ENCODE data around the gene BICC1. TPM values are rescaled to one million over a fixed set of nuclear protein-coding genes. Genes with fewer than 3 reads are reported as not detected.
"Not testable (repeated sequence)": the region's sequence is repeated elsewhere in the genome, so short reads cannot be mapped to it uniquely, and the experiment has no call there.

BICC1 gene
- total RNA-seq, 1 experiment from 2014 or later, result not detected

- H2AFZ ChIP-seq (ENCODE audit: low read depth, low read length, poor library complexity, severe bottlenecking), result no peak overlapping the region
- H3K27me3 ChIP-seq (ENCODE audit: insufficient read depth, low read length), result peaks cover 10% of the 10 kb centered on the region; the same call in 1 of the 2 replicates
- DNase-seq (ENCODE audit: low read depth, low spot score) (no peak), ATAC-seq (no peak)
- no peak overlapping the region for H3K4me2 ChIP-seq (ENCODE audit: low read length)
- CTCF ChIA-PET, result no interaction called here
- H3K9me3 ChIP-seq (ENCODE audit: control insufficient read depth in 1 of 2, insufficient read depth in 1 of 2, low read depth in 1 of 2, low read length in 2 of 2), result no peaks in the 10 kb centered on the region
- RAD21 ChIA-PET (ENCODE audit: low non-redundant PET in 1 of 2, low total read pairs in 2 of 2, uncharacterized antibody in 2 of 2, unreplicated experiment in 2 of 2), result no interaction called here
- TF ChIP-seq ATF3 (IDR thresholded peaks at IDR 0.05), result no peak
- no peak for TF ChIP-seq POLR2A (IDR thresholded peaks at IDR 0.05; ENCODE audit: borderline replicate concordance, extremely low read depth, insufficient read depth, insufficient read length)
- TF ChIP-seq CEBPB (IDR thresholded peaks at IDR 0.05; ENCODE audit: low read depth), result no peak
- TF ChIP-seq TCF7L2 (IDR thresholded peaks at IDR 0.05; ENCODE audit: borderline replicate concordance, extremely low read depth, insufficient read depth, insufficient read length), result no peak
- no peak for TF ChIP-seq ZNF274 (IDR thresholded peaks at IDR 0.05; ENCODE audit: low read depth, low read length)
- no peak for TF ChIP-seq EGR1 (IDR thresholded peaks at IDR 0.05; ENCODE audit: low read depth)
- TF ChIP-seq CTCF (IDR thresholded peaks at IDR 0.05 in 2 of 3, conservative IDR thresholded peaks at IDR 0.05 in 1 of 3; ENCODE audit: borderline replicate concordance in 1 of 3, insufficient read depth in 1 of 3, low read depth in 2 of 3, low read length in 2 of 3), result no peak
- no peak for TF ChIP-seq YY1 (IDR thresholded peaks at IDR 0.05; ENCODE audit: extremely low read depth, insufficient replicate concordance, low read depth, low read length)
- TF ChIP-seq JUND (IDR thresholded peaks at IDR 0.05), result no peak
- TF ChIP-seq SRF (IDR thresholded peaks at IDR 0.05; ENCODE audit: low read depth), result no peak
- TF ChIP-seq CBX3 (IDR thresholded peaks at IDR 0.05; ENCODE audit: low read depth), result no peak
- no peak for TF ChIP-seq POLR2AphosphoS5 (IDR thresholded peaks at IDR 0.05; ENCODE audit: low read depth, low read length)
- no peak overlapping the region for H3K27ac ChIP-seq (ENCODE audit: low read depth, low read length)
- no peaks in the 10 kb centered on the region for H3K4me1 ChIP-seq (ENCODE audit: control insufficient read depth in 1 of 2, insufficient read depth in 2 of 2, low read length in 2 of 2)
- BruUV-seq (replicated peaks), result no TSS peak
- POLR2A ChIA-PET, result no interaction called here
- H4K20me1 ChIP-seq (ENCODE audit: insufficient read depth), result no peaks in the 10 kb centered on the region
- H3K9me2 ChIP-seq (ENCODE audit: insufficient read depth), result no peaks in the 10 kb centered on the region
- H3K79me2 ChIP-seq (ENCODE audit: insufficient read depth, low read length), result no peaks in the 10 kb centered on the region
- intact Hi-C loops (cut with micrococcal nuclease), result no loop called here
- H3K4me3 ChIP-seq (replicated peaks in 1 of 2; ENCODE audit: low read depth in 1 of 2, low read length in 2 of 2), result no peak overlapping the region
- no peak overlapping the region for H3K9ac ChIP-seq (ENCODE audit: low read length)
- no peaks in the 10 kb centered on the region for H3K36me3 ChIP-seq (ENCODE audit: control insufficient read depth in 1 of 2, insufficient read depth in 2 of 2, low read length in 2 of 2)
Observed at GRCh38 chr10:58593008-58593407, 80.3 kb downstream of the BICC1 start.

- H3K4me1 ChIP-seq (ENCODE audit: control insufficient read depth in 1 of 2, insufficient read depth in 2 of 2, low read length in 2 of 2); H3K4me3 ChIP-seq (replicated peaks in 1 of 2; ENCODE audit: low read depth in 1 of 2, low read length in 2 of 2); ATAC-seq; H2AFZ ChIP-seq (ENCODE audit: low read depth, low read length, poor library complexity, severe bottlenecking); H3K27me3 ChIP-seq (ENCODE audit: insufficient read depth, low read length); intact Hi-C loops (cut with micrococcal nuclease); H3K27ac ChIP-seq (ENCODE audit: low read depth, low read length); H3K9ac ChIP-seq (ENCODE audit: low read length); DNase-seq (ENCODE audit: low read depth, low spot score); BruUV-seq (replicated peaks); POLR2A ChIA-PET; H3K9me3 ChIP-seq (ENCODE audit: control insufficient read depth in 1 of 2, insufficient read depth in 1 of 2, low read depth in 1 of 2, low read length in 2 of 2); H3K79me2 ChIP-seq (ENCODE audit: insufficient read depth, low read length); H4K20me1 ChIP-seq (ENCODE audit: insufficient read depth); H3K4me2 ChIP-seq (ENCODE audit: low read length); RAD21 ChIA-PET (ENCODE audit: low non-redundant PET in 1 of 2, low total read pairs in 2 of 2, uncharacterized antibody in 2 of 2, unreplicated experiment in 2 of 2); H3K36me3 ChIP-seq (ENCODE audit: control insufficient read depth in 1 of 2, insufficient read depth in 2 of 2, low read length in 2 of 2); CTCF ChIA-PET; H3K9me2 ChIP-seq (ENCODE audit: insufficient read depth): not testable (repeated sequence)
Observed at GRCh38 chr10:58597211-58597610, 84.5 kb downstream of the BICC1 start.
